Tibial nerve (tissue), 4 donors: ENCODE data around the gene CCDC88A. TPM values are rescaled to one million over a fixed set of nuclear protein-coding genes. Genes with fewer than 3 reads are reported as not detected.
"Not testable (repeated sequence)": the region's sequence is repeated elsewhere in the genome, so short reads cannot be mapped to it uniquely, and the experiment has no call there.

Experiments
- DNase-seq, 2 donors: peaks; one replicate each; pipeline ENCODE4 v3.0.0-alpha.2; 2019; ENCODE audit warnings: low spot score in 2 of 2
- H3K27ac ChIP-seq, 4 donors: fragments of 200-600 bp; sonication (generic) in 3 of 4; one replicate each; pipeline ENCODE4 v1.5.1; 2017 to 2019; ENCODE audit warnings: mild to moderate bottlenecking in 1 of 4
- H3K27me3 ChIP-seq, 2 donors: fragments of 200-600 bp; sonication (generic) in 1 of 2; one replicate each; pipeline versions ENCODE4 v1.5.1 to v1.6.0; 2017 to 2019
- H3K36me3 ChIP-seq, 3 donors: fragments of 200-600 bp; sonication (generic); one replicate each; pipeline ENCODE4 v1.5.1; 2018 to 2019
- H3K4me1 ChIP-seq, 4 donors: fragments of 200-600 bp; sonication (generic) in 3 of 4; one replicate each; pipeline ENCODE4 v1.5.1; 2017 to 2019
- H3K4me3 ChIP-seq, 4 donors: fragments of 200-600 bp; sonication (generic) in 3 of 4; one replicate each; pipeline ENCODE4 v1.5.1; 2017 to 2019; ENCODE audit warnings: mild to moderate bottlenecking in 1 of 4, moderate library complexity in 1 of 4
- H3K9me3 ChIP-seq, 4 donors: fragments of 200-600 bp; sonication (generic) in 3 of 4; one replicate each; pipeline ENCODE4 v1.5.1; 2017 to 2019
- CTCF ChIP-seq, 5 experiments: fragments of 200-600 bp in 3 of 5; fragments of 450-650 bp in 2 of 5; sonication (generic) in 3 of 5; IDR thresholded peaks; one replicate each; pipeline ENCODE4 v1.5.1; 2016 to 2019; ENCODE audit warnings: antibody characterized with exemption in 5 of 5, mild to moderate bottlenecking in 3 of 5, moderate library complexity in 2 of 5
- EP300 ChIP-seq, 2 donors: sonication (generic); formaldehyde crosslinking; IDR thresholded peaks; one replicate each; pipeline ENCODE4 v1.6.1; 2017; ENCODE audit warnings: antibody characterized with exemption in 2 of 2, mild to moderate bottlenecking in 1 of 2
- POLR2A ChIP-seq, 2 donors: fragments of 450-650 bp; IDR thresholded peaks; one replicate each; pipeline ENCODE4 v1.6.1; 2017; ENCODE audit warnings: antibody characterized with exemption in 2 of 2, mild to moderate bottlenecking in 2 of 2, moderate library complexity in 2 of 2
- WGBS, 2 donors: methylation state at CpG; one replicate each; pipeline ENCODE4 v1.1.5; 2018; 5-methylcytosine and 5-hydroxymethylcytosine counted together
- total RNA-seq, 4 donors: library from RNA; depleted of rRNA; stranded (reverse); fragments of >200 nt; gene quantifications; one replicate each; pipeline ENCODE4 v1.1.0, GENCODE V29; 2016

CCDC88A gene
- total RNA-seq, 4 donors from 2014 or later = 41.0 to 64.7 (median 57.5) TPM

GRCh38 chr2:55357164-55357563 is 62.5 kb downstream of the CCDC88A start:
- peaks cover 0 to 18% (median 0%) of the 10 kb centered on the region in 3 donors for H3K36me3 ChIP-seq
- peaks cover 0 to 5% of the 10 kb centered on the region in 2 donors for H3K27me3 ChIP-seq
- no peak overlapping the region for H3K27ac ChIP-seq
- no peaks in the 10 kb centered on the region for H3K9me3 ChIP-seq
- TF ChIP-seq POLR2A (IDR thresholded peaks at IDR 0.05) = no peak
- no peak for TF ChIP-seq CTCF (IDR thresholded peaks at IDR 0.05)
- TF ChIP-seq EP300 (IDR thresholded peaks at IDR 0.05) = no peak
- no peak overlapping the region for H3K4me3 ChIP-seq
- H3K4me1 ChIP-seq = no peaks in the 10 kb centered on the region
- DNase-seq = no peak

DNA sequence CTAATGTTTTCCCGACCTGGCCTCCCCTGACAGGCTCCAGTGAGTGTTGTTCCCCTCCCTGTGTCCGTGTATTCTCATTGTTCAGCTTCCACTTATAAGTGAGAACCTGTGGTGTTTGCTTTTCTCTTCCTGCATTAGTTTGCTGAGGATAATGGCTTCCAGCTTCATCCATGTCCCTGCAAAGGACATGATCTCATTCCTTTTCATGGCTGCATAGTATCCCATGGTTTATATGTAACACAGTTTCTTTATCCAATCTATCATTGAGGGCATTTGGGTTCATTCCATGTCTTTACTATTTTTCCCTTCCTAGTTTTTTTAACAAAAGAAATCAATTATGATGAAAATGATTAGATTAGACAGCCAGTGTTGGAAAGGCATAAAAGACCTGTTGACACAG is 63.5 kb downstream of the CCDC88A start:
- not testable (repeated sequence) for DNase-seq, H3K27me3 ChIP-seq
- WGBS, 2 donors = 98% methylated on average over 2 of the region's 2 CpGs

DNA sequence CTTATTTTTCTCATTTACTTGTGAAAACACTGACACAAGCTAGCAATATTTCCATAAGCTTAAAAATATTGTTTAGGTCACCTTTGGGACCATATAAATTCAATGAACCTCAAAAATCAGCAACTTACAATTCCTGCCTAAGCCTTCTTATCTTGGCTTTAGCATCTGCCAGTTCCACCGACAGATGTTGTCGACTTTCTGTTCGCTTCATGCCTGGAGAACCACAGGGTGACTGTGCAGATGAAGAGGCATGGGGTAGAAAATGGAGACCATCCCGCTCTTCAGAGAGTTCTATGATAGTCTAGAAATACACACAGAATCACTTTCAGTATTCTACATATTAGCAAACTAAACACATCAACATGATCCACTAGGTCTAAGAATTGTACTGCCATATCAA is 64.2 kb downstream of the CCDC88A start:
- WGBS, 2 donors = 97 to 98% methylated on average over 4 of the region's 4 CpGs
- no peak for DNase-seq

More for the DNA sequence above, 63.5 kb downstream of the CCDC88A start:
- not testable (repeated sequence) for H3K9me3 ChIP-seq, H3K27ac ChIP-seq, H3K4me1 ChIP-seq, H3K4me3 ChIP-seq
- peaks cover 0 to 28% (median 0%) of the 10 kb centered on the region in 3 donors for H3K36me3 ChIP-seq

DNA sequence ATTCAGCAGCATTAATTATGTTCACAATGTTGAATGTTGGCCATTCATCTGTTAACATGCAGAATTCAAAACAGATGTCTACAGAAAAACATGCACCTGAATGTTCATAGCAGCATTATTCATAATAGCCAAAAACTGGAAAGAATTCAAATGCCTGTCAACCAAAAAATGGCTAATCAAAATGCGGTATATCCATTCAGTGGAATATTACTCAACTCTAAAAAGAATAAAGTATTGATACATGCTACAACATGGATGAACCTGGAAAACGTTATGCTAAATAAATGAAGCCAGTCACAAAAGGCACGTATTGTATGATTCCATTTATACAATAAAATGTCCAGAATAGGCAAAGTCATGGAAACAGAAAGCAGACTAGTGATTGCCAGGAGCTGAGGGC is 68.0 kb downstream of the CCDC88A start:
- peaks cover 0 to 6% (median 0%) of the 10 kb centered on the region in 4 donors for H3K9me3 ChIP-seq
- WGBS, 2 donors = 97 to 98% methylated on average over 3 of the region's 3 CpGs
- TF ChIP-seq EP300 (IDR thresholded peaks at IDR 0.05) (no peak), POLR2A (IDR thresholded peaks at IDR 0.05) (no peak), CTCF (IDR thresholded peaks at IDR 0.05) (no peak)
- no peak for DNase-seq
- no peaks in the 10 kb centered on the region for H3K4me1 ChIP-seq
- H3K27ac ChIP-seq = no peak overlapping the region
- H3K27me3 ChIP-seq = no peaks in the 10 kb centered on the region
- no peak overlapping the region for H3K4me3 ChIP-seq
- peaks cover 0 to 38% (median 0%) of the 10 kb centered on the region in 3 donors for H3K36me3 ChIP-seq

More for the DNA sequence above, 64.2 kb downstream of the CCDC88A start:
- H3K9me3 ChIP-seq = peaks cover 0 to 6% (median 0%) of the 10 kb centered on the region in 4 donors
- no peak overlapping the region for H3K27ac ChIP-seq
- H3K27me3 ChIP-seq = peaks cover 0 to under 1% of the 10 kb centered on the region in 2 donors
- no peaks in the 10 kb centered on the region for H3K4me1 ChIP-seq
- no peak overlapping the region for H3K4me3 ChIP-seq
- H3K36me3 ChIP-seq = peaks cover 0 to 28% (median 0%) of the 10 kb centered on the region in 3 donors
- TF ChIP-seq EP300 (IDR thresholded peaks at IDR 0.05) (no peak), POLR2A (IDR thresholded peaks at IDR 0.05) (no peak), CTCF (IDR thresholded peaks at IDR 0.05) (no peak)

DNA sequence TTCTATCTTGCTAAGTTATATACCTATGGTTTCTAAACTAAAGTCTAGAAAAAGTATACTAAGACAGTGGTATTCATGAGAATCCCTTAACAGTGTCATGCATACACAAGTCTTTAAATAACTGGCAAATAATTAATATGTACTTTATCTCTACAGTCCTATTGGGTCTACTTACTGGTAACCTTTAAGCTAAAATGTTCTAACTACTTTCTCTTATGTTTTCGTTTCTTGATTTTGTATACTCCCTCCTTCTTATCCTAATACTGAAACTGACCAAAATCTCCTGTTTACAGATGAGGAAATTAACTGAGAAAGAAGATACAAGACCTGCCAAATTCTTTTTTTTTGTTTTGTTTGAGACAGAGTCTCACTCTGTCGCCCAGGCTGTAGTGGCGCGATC is 74.6 kb downstream of the CCDC88A start:
- Histone ChIP-seq H3K4me1 (no peaks in the 10 kb centered on the region), H3K27ac (no peak overlapping the region), H3K9me3 (no peaks in the 10 kb centered on the region), H3K4me3 (no peak overlapping the region), H3K36me3 (peaks cover 0 to 38% (median 0%) of the 10 kb centered on the region in 3 donors), H3K27me3 (no peaks in the 10 kb centered on the region)
- WGBS, 2 donors = 97 to 98% methylated on average over 4 of the region's 4 CpGs
- no peak for DNase-seq
- TF ChIP-seq POLR2A (IDR thresholded peaks at IDR 0.05) (no peak), EP300 (IDR thresholded peaks at IDR 0.05) (no peak), CTCF (IDR thresholded peaks at IDR 0.05) (no peak)

DNA sequence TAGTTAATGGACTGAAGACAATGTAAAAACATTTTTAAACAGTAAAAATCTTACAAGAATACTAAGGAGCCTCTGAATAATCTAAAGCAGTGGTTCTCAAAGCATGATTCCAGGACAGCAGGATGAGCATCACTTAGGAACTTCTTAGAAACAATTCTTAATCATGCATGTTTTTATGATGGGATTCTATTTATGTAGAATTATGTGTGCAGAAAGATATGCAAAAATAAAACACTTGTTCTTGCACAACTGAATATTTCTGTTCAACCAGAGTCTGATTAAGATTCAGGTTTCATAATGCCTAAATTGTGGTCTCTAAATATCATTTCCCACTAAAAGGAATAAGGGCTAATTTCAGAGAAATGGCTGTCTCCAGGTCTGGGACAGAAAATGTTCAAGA is 81.4 kb downstream of the CCDC88A start:
- Histone ChIP-seq H3K9me3 (no peaks in the 10 kb centered on the region), H3K4me3 (no peak overlapping the region), H3K27me3 (no peaks in the 10 kb centered on the region), H3K4me1 (no peaks in the 10 kb centered on the region), H3K36me3 (peaks cover 0 to 29% (median 0%) of the 10 kb centered on the region in 3 donors), H3K27ac (no peak overlapping the region)
- no peak for DNase-seq
- TF ChIP-seq CTCF (IDR thresholded peaks at IDR 0.05) (no peak), POLR2A (IDR thresholded peaks at IDR 0.05) (no peak), EP300 (IDR thresholded peaks at IDR 0.05) (no peak)
